ENCODE data around the gene MAP3K5.
A peak's percentile ranks its signal among the peaks of the same experiment; 100 is the strongest.

Gene MAP3K5

GRCh38 chr6:136538836-136539235 is 253.4 kb downstream of the MAP3K5 start:
- DNase-seq (ENCODE audit: low spot score): no peak

GRCh38 chr6:136535880-136536650 is 256.2 kb downstream of the MAP3K5 start:
- DNase-seq (ENCODE audit: low spot score): no peak

GRCh38 chr6:136535017-136535765 is 257.1 kb downstream of the MAP3K5 start:
- DNase-seq (ENCODE audit: low spot score): no peak

- no peak for DNase-seq (ENCODE audit: low spot score)
Measured at GRCh38 chr6:136534268-136534667, 258.0 kb downstream of the MAP3K5 start.

GRCh38 chr6:136533487-136533886 is 258.8 kb downstream of the MAP3K5 start:
- DNase-seq (ENCODE audit: low spot score): no peak

- DNase-seq (ENCODE audit: low spot score): no peak
Measured at GRCh38 chr6:136532030-136532429, 260.2 kb downstream of the MAP3K5 start.

- DNase-seq (ENCODE audit: low spot score): no peak
Measured at GRCh38 chr6:136529710-136530109, 262.6 kb downstream of the MAP3K5 start.

GRCh38 chr6:136528477-136528876 is 263.8 kb downstream of the MAP3K5 start:
- no peak for DNase-seq (ENCODE audit: low spot score)

- no peak for DNase-seq (ENCODE audit: low spot score)
Measured at GRCh38 chr6:136527831-136528230, 264.4 kb downstream of the MAP3K5 start.

- no peak for DNase-seq (ENCODE audit: low spot score)
Measured at GRCh38 chr6:136526937-136527336, 265.3 kb downstream of the MAP3K5 start.

GRCh38 chr6:136526196-136526930 is 265.9 kb downstream of the MAP3K5 start:
- DNase-seq (ENCODE audit: low spot score): peak; percentile 7

GRCh38 chr6:136525586-136526195 is 266.6 kb downstream of the MAP3K5 start:
- DNase-seq (ENCODE audit: low spot score): no peak

- DNase-seq (ENCODE audit: low spot score): peak; percentile 26
Measured at GRCh38 chr6:136524936-136525413, 267.3 kb downstream of the MAP3K5 start.

GRCh38 chr6:136524339-136524935 is 267.8 kb downstream of the MAP3K5 start:
- DNase-seq (ENCODE audit: low spot score): no peak

- DNase-seq (ENCODE audit: low spot score): no peak
Measured at GRCh38 chr6:136523196-136523595, 269.1 kb downstream of the MAP3K5 start.

GRCh38 chr6:136522636-136523035 is 269.6 kb downstream of the MAP3K5 start:
- no peak for DNase-seq (ENCODE audit: low spot score)

GRCh38 chr6:136521911-136522310 is 270.4 kb downstream of the MAP3K5 start:
- DNase-seq (ENCODE audit: low spot score): no peak

GRCh38 chr6:136521427-136521826 is 270.9 kb downstream of the MAP3K5 start:
- no peak for DNase-seq (ENCODE audit: low spot score)

- DNase-seq (ENCODE audit: low spot score): no peak
Measured at GRCh38 chr6:136520517-136520916, 271.8 kb downstream of the MAP3K5 start.

- DNase-seq (ENCODE audit: low spot score): no peak
Measured at GRCh38 chr6:136517582-136517981, 274.7 kb downstream of the MAP3K5 start.

- DNase-seq (ENCODE audit: low spot score): no peak
Measured at GRCh38 chr6:136517002-136517401, 275.3 kb downstream of the MAP3K5 start.

GRCh38 chr6:136514591-136514990 is 277.7 kb downstream of the MAP3K5 start:
- DNase-seq (ENCODE audit: low spot score): no peak

Data from NAMALWA (cell line).